SU-DHL-6 (cell line): ENCODE measurements around the gene AURKAIP1.

Source experiments
- H2AFZ ChIP-seq: fragments of 200-600 bp; sonication (generic); 2 replicates; pipeline ENCODE4 v1.6.1; 2014; ENCODE audit warnings: low read depth, mild to moderate bottlenecking, moderate library complexity, mixed read lengths, antibody characterized with exemption, low read length; ENCODE audit not compliant: severe bottlenecking
- H3F3A ChIP-seq: fragments of 200-600 bp; shearing (Covaris generic); 2 replicates; pipeline ENCODE4 v1.6.0; 2016; ENCODE audit warnings: antibody characterized with exemption, mild to moderate bottlenecking; ENCODE audit not compliant: insufficient read depth
- H3K27ac ChIP-seq: fragments of 200-600 bp; sonication (generic); 2 replicates; pipeline ENCODE4 v1.5.1; 2016; ENCODE audit warnings: low read depth, mild to moderate bottlenecking, low read length, moderate library complexity, mixed read lengths
- H3K27me3 ChIP-seq: fragments of 200-600 bp; sonication (generic), shearing (Covaris generic); 2 replicates; pipeline ENCODE4 v1.6.0; 2014; ENCODE audit warnings: mild to moderate bottlenecking, low read length
- H3K36me3 ChIP-seq: fragments of 200-600 bp; sonication (generic); 2 replicates; pipeline ENCODE4 v1.6.1; 2014; ENCODE audit warnings: mild to moderate bottlenecking, low read length, mixed read lengths
- H3K4me2 ChIP-seq: fragments of 300-600, 200-600 bp; shearing (Covaris generic), sonication (generic); 2 replicates; pipeline ENCODE4 v1.6.0; 2014; ENCODE audit warnings: low read length, low read depth, mild to moderate bottlenecking; ENCODE audit not compliant: poor library complexity, severe bottlenecking
- H3K4me3 ChIP-seq: fragments of 200-600 bp; sonication (generic); 2 replicates; pipeline ENCODE4 v1.5.1; 2014; ENCODE audit warnings: antibody characterized with exemption, low read length, mild to moderate bottlenecking, mixed read lengths; ENCODE audit not compliant: insufficient read depth, poor library complexity, severe bottlenecking
- H3K79me2 ChIP-seq: fragments of 200-600 bp; sonication (generic); 2 replicates; pipeline ENCODE4 v1.6.1; 2014; ENCODE audit warnings: mild to moderate bottlenecking, low read length, moderate library complexity; ENCODE audit not compliant: insufficient read depth
- H3K9ac ChIP-seq: fragments of 200-600 bp; sonication (generic); 2 replicates; pipeline ENCODE4 v1.7.0; 2014; ENCODE audit warnings: mild to moderate bottlenecking, low read length
- H3K9me2 ChIP-seq: fragments of 200-600 bp; sonication (generic); replicated peaks from 2 replicates; pipeline ENCODE4 v1.6.1; 2014; ENCODE audit warnings: low read length; ENCODE audit not compliant: insufficient read depth
- H3K9me3 ChIP-seq: fragments of 200-600 bp; sonication (generic); 2 replicates; pipeline ENCODE4 v1.6.1; 2014; ENCODE audit warnings: low read length, mixed read lengths; ENCODE audit not compliant: insufficient read depth
- H4K20me1 ChIP-seq: fragments of 200-600 bp; sonication (generic); 2 replicates; pipeline ENCODE4 v1.6.1; 2014; ENCODE audit warnings: low read depth, mild to moderate bottlenecking, antibody characterized with exemption, low read length, moderate library complexity, mixed read lengths
- CTCF ChIP-seq: fragments of 200-600 bp; sonication (generic); IDR thresholded peaks from one replicate; pipeline ENCODE4 v1.5.1; 2017; ENCODE audit warnings: antibody characterized with exemption, mild to moderate bottlenecking, low read length, moderate library complexity; ENCODE audit not compliant: insufficient read depth, poor library complexity, severe bottlenecking
- EZH2phosphoT487 ChIP-seq: fragments of 200-600 bp; sonication (generic), shearing (Covaris generic); conservative IDR thresholded peaks from 2 replicates; pipeline ENCODE4 v1.6.1; 2018; ENCODE audit warnings: mild to moderate bottlenecking, antibody characterized with exemption, low read length, moderate library complexity, mixed read lengths

AURKAIP1 gene

GRCh38 chr1:1335283-1335682 lies 39.7 kb downstream of the AURKAIP1 start:
- Histone ChIP-seq H3K27me3 (no peaks in the 10 kb centered on the region), H3K9me3 (no peaks in the 10 kb centered on the region), H3K9me2 (no peaks in the 10 kb centered on the region), H4K20me1 (no peaks in the 10 kb centered on the region), H3K4me2 (no peak overlapping the region), H3K4me3 (no peak overlapping the region), H3K27ac (no peak overlapping the region), H2AFZ (no peak overlapping the region), H3F3A (no peaks in the 10 kb centered on the region), H3K36me3 (no peaks in the 10 kb centered on the region), H3K9ac (no peak overlapping the region), H3K79me2 (no peaks in the 10 kb centered on the region)
- TF ChIP-seq EZH2phosphoT487 (no peak), CTCF (no peak)

- Histone ChIP-seq H3K79me2 (no peaks in the 10 kb centered on the region), H3K9ac (no peak overlapping the region), H3K9me3 (no peaks in the 10 kb centered on the region), H3K4me2 (no peak overlapping the region), H4K20me1 (no peaks in the 10 kb centered on the region), H3K36me3 (no peaks in the 10 kb centered on the region), H3K4me3 (no peak overlapping the region), H3K27ac (no peak overlapping the region), H3K27me3 (no peaks in the 10 kb centered on the region), H2AFZ (no peak overlapping the region), H3F3A (no peaks in the 10 kb centered on the region), H3K9me2 (no peaks in the 10 kb centered on the region)
- no peak for TF ChIP-seq CTCF
- no peak for TF ChIP-seq EZH2phosphoT487
Measured at GRCh38 chr1:1334835-1335234, 40.2 kb downstream of the AURKAIP1 start.

- TF ChIP-seq EZH2phosphoT487, result no peak
- TF ChIP-seq CTCF, result no peak
- H4K20me1 ChIP-seq, result no peaks in the 10 kb centered on the region
- no peak overlapping the region for H3K4me3 ChIP-seq
- no peaks in the 10 kb centered on the region for H3K9me3 ChIP-seq
- H2AFZ ChIP-seq, result no peak overlapping the region
- H3K4me2 ChIP-seq, result no peak overlapping the region
- H3K9me2 ChIP-seq, result no peaks in the 10 kb centered on the region
- no peaks in the 10 kb centered on the region for H3K79me2 ChIP-seq
- H3K27me3 ChIP-seq, result no peaks in the 10 kb centered on the region
- no peak overlapping the region for H3K9ac ChIP-seq
- H3K36me3 ChIP-seq, result no peaks in the 10 kb centered on the region
- no peak overlapping the region for H3K27ac ChIP-seq
- no peaks in the 10 kb centered on the region for H3F3A ChIP-seq
Measured at GRCh38 chr1:1333551-1334241, 41.3 kb downstream of the AURKAIP1 start.
